SIG-M5 treated with dmso at 0.1 percent for 504 hours (cell line): ENCODE data around the gene SLX4IP.

ENCODE experiments used
- DNase-seq: peaks from one replicate; lab custom pipeline; 2025; ENCODE audit not compliant: unreplicated experiment; lab: John Stamatoyannopoulos, UW

The SLX4IP gene

GRCh38 chr20:10658876-10659632 is 223.9 kb downstream of the SLX4IP start:
- DNase-seq = no peak

- DNase-seq = no peak
Measured at GRCh38 chr20:10659651-10660601, 224.8 kb downstream of the SLX4IP start.

- no peak for DNase-seq
Measured at GRCh38 chr20:10660661-10661060, 225.6 kb downstream of the SLX4IP start.

- no peak for DNase-seq
Measured at GRCh38 chr20:10661261-10661660, 226.2 kb downstream of the SLX4IP start.

- no peak for DNase-seq
Measured at GRCh38 chr20:10662151-10662550, 227.0 kb downstream of the SLX4IP start.

- DNase-seq = peak; percentile 84
Measured at GRCh38 chr20:10662661-10663458, 227.8 kb downstream of the SLX4IP start.

GRCh38 chr20:10663756-10664155 is 228.7 kb downstream of the SLX4IP start:
- DNase-seq = no peak

- no peak for DNase-seq
Measured at GRCh38 chr20:10665027-10665561, 230.0 kb downstream of the SLX4IP start.

- DNase-seq = no peak
Measured at GRCh38 chr20:10665791-10666190, 230.7 kb downstream of the SLX4IP start.

- no peak for DNase-seq
Measured at GRCh38 chr20:10666221-10667076, 231.3 kb downstream of the SLX4IP start.

GRCh38 chr20:10667077-10667401 is 231.9 kb downstream of the SLX4IP start:
- no peak for DNase-seq

GRCh38 chr20:10667560-10668167 is 232.6 kb downstream of the SLX4IP start:
- DNase-seq = no peak

- no peak for DNase-seq
Measured at GRCh38 chr20:10668677-10669368, 233.7 kb downstream of the SLX4IP start.

GRCh38 chr20:10669843-10670446 is 234.8 kb downstream of the SLX4IP start:
- no peak for DNase-seq

- no peak for DNase-seq
Measured at GRCh38 chr20:10670501-10671220, 235.6 kb downstream of the SLX4IP start.

- DNase-seq = peak; percentile 93
Measured at GRCh38 chr20:10671221-10671918, 236.3 kb downstream of the SLX4IP start.

- DNase-seq = peak; percentile 40
Measured at GRCh38 chr20:10671919-10672623, 237.0 kb downstream of the SLX4IP start.
